Measurements from ENCODE around the gene ANKRD13D. TPM values are rescaled to one million over a fixed set of nuclear protein-coding genes. Genes with fewer than 3 reads are reported as not detected.
"Not testable (repeated sequence)": the region's sequence is repeated elsewhere in the genome, so short reads cannot be mapped to it uniquely, and the experiment has no call there.

ANKRD13D gene
- total and polyA plus RNA-seq, 9 donors: 5.6 to 60.9 (median 41.3) TPM

- H3K27ac ChIP-seq: peak overlapping the region; percentile 87 to 89
- peak; percentile 96 to 98 (median 98) for DNase-seq
- no peaks in the 10 kb centered on the region for H3K9me3 ChIP-seq
- H3K27me3 ChIP-seq: no peaks in the 10 kb centered on the region
- TF ChIP-seq, protein P1, sequence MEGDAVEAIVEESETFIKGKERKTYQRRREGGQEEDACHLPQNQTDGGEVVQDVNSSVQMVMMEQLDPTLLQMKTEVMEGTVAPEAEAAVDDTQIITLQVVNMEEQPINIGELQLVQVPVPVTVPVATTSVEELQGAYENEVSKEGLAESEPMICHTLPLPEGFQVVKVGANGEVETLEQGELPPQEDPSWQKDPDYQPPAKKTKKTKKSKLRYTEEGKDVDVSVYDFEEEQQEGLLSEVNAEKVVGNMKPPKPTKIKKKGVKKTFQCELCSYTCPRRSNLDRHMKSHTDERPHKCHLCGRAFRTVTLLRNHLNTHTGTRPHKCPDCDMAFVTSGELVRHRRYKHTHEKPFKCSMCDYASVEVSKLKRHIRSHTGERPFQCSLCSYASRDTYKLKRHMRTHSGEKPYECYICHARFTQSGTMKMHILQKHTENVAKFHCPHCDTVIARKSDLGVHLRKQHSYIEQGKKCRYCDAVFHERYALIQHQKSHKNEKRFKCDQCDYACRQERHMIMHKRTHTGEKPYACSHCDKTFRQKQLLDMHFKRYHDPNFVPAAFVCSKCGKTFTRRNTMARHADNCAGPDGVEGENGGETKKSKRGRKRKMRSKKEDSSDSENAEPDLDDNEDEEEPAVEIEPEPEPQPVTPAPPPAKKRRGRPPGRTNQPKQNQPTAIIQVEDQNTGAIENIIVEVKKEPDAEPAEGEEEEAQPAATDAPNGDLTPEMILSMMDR (IDR thresholded peaks at IDR 0.05): peak; percentile 95 to 100 (median 99)
- TF ChIP-seq POLR2A (IDR thresholded peaks at IDR 0.05): peak; percentile 43
- TF ChIP-seq EP300 (IDR thresholded peaks at IDR 0.05): no peak
- WGBS, 3 donors: 0 to 1% (median 0%) methylated on average over 54 to 55 of the region's 55 CpGs
- intact Hi-C loops (cut with DNase I): loop anchor here (1.0 to 5.0 kb wide), 4 partner anchors 50 to 235 kb away; partner anchors contain the start of gene GRK2 (in 4 of the 4)
- H3K4me3 ChIP-seq: peak overlapping the region; percentile 64
- H3K36me3 ChIP-seq: no peaks in the 10 kb centered on the region
- peaks cover 2% of the 10 kb centered on the region for H3K4me1 ChIP-seq (ENCODE audit: insufficient read depth)
Observed at GRCh38 chr11:67317205-67317887, 28.2 kb downstream of the ANKRD13D start.

GRCh38 chr11:67317888-67318555, 28.9 kb downstream of the ANKRD13D start:
- DNase-seq: no peak
- no peaks in the 10 kb centered on the region for H3K36me3 ChIP-seq
- intact Hi-C loops (cut with DNase I): loop anchor here (1.0 to 5.0 kb wide), 4 partner anchors 51 to 236 kb away; partner anchors contain the start of gene GRK2 (in 4 of the 4)
- peaks cover 2% of the 10 kb centered on the region for H3K4me1 ChIP-seq (ENCODE audit: insufficient read depth)
- H3K27ac ChIP-seq: peak overlapping the region in 1 of 2 donors; percentile 5
- H3K27me3 ChIP-seq: no peaks in the 10 kb centered on the region
- 0% methylated on average over 34 to 53 of the region's 53 CpGs for WGBS, 3 donors
- TF ChIP-seq, protein P1 (IDR thresholded peaks at IDR 0.05): no peak
- TF ChIP-seq EP300 (IDR thresholded peaks at IDR 0.05) (no peak), POLR2A (IDR thresholded peaks at IDR 0.05) (no peak)
- H3K4me3 ChIP-seq: peak overlapping the region; percentile 64
- H3K9me3 ChIP-seq: no peaks in the 10 kb centered on the region

DNA sequence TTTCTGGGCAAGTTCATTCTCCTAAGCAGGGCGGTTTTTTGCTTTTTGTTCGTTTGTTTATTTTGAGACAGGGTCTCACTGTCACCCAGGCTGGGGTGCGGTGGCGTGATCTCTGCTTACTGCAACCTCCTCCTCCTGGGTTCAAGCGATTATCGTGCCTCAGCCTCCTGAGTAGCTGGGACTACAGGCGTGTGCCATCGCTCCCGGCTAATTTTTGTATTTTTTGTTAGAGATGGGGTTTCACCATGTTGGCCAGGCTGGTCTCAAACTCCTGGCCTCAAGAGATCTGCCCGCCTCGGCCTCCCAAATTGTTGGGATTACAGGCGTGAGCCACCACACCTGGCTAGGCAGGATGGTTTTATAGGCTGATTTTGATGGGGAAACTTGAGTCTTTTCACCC, 29.8 kb downstream of the ANKRD13D start:
- DNase-seq; H3K9me3 ChIP-seq; H3K4me3 ChIP-seq; H3K36me3 ChIP-seq; H3K4me1 ChIP-seq (ENCODE audit: insufficient read depth); H3K27ac ChIP-seq; H3K27me3 ChIP-seq: not testable (repeated sequence)
- intact Hi-C loops (cut with DNase I): loop anchor here in 2 of 4 donors (5.0 kb wide), 2 partner anchors 52 to 237 kb away; partner anchors contain the start of gene GRK2 (in 1 of the 2)
- WGBS, 3 donors: 82 to 91% (median 88%) methylated on average over 12 of the region's 12 CpGs

DNA sequence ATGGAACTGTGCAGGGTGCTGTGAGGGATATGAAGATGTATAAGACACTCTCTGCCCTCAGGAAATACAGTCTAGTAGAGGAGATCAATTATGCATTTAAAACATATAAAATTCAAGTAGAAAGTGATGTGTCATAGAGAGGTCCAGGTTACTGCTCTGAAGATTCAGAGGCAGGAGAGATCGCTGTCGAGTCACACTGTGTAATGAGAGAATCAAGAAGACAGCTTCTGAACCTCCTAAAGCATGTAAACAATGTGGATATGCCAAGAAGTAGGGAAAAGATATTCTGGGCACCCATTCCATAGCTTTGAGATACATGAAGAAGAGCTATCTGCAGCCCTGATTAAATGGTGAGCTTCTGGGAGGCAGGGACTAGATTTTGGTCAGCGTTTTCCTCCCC, 30.9 kb downstream of the ANKRD13D start:
- no peak for DNase-seq
- Histone ChIP-seq H3K4me3 (no peak overlapping the region), H3K4me1 (ENCODE audit: insufficient read depth) (peaks cover 2% of the 10 kb centered on the region), H3K27me3 (no peaks in the 10 kb centered on the region), H3K36me3 (no peaks in the 10 kb centered on the region), H3K9me3 (no peaks in the 10 kb centered on the region), H3K27ac (no peak overlapping the region)
- WGBS, 3 donors: 10 to 30% (median 19%) methylated on average over 3 of the region's 3 CpGs
- intact Hi-C loops (cut with DNase I): loop anchor here in 1 of 4 donors (10.0 kb wide), 1 partner anchor 255 kb away; no protein-coding TSS in a partner anchor
- TF ChIP-seq EP300 (IDR thresholded peaks at IDR 0.05) (no peak), POLR2A (IDR thresholded peaks at IDR 0.05) (no peak)
- TF ChIP-seq, protein P1 (IDR thresholded peaks at IDR 0.05): no peak
